NCI-H69 (cell line): ENCODE data around the gene HOMEZ.

Experiments used
- DNase-seq: peaks from one replicate; lab custom pipeline; 2025; lab: John Stamatoyannopoulos, UW

Gene HOMEZ

DNA sequence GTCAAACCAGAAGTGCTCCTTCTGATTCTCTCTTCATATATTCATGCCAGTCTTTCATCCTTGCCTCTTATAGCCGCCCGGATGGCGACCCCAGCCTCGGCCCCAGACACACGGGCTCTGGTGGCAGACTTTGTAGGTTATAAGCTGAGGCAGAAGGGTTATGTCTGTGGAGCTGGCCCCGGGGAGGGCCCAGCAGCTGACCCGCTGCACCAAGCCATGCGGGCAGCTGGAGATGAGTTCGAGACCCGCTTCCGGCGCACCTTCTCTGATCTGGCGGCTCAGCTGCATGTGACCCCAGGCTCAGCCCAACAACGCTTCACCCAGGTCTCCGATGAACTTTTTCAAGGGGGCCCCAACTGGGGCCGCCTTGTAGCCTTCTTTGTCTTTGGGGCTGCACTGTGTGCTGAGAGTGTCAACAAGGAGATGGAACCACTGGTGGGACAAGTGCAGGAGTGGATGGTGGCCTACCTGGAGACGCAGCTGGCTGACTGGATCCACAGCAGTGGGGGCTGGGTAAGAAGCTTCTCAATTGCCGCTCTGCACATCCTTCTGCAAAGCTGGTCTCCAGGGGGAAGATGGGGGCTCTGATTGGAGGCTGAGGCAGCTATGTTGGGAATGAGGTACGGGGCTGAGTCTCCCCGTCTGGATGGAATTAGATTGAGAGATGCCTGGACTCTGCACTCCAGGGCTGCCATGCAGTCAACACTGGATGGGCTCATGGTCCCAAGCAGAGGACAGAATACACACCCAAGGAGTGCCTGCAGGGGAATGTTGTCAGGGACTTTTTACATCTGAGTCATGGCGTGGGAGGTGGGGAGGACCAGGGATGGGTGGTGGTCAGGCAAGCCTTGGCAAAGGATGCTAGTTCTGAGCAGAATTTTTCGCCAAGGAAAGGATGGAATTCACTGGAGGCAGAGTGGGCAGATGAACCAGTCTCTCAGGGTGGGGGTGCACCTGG is 22.0 kb upstream of the HOMEZ start:
- DNase-seq: no peak

DNA sequence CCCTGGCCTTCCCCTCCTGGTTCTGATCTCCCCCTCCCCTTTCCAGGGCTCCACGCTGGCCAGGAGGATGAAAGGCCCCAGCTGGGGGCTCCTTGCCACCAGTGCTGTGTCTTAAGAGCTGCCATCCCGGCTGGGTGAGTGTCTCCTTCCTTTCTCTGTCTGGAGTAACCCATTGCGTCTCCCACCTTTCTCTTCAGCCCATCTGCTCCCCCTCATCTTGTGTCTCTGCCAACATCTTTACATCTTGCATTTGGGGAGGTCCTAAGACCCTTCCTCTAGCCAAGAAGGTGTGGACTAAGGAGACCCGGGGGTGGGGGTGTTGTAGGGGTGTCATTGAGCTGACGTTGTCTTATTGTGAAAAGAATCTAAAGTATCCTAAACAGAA is 21.2 kb upstream of the HOMEZ start:
- DNase-seq: no peak

DNA sequence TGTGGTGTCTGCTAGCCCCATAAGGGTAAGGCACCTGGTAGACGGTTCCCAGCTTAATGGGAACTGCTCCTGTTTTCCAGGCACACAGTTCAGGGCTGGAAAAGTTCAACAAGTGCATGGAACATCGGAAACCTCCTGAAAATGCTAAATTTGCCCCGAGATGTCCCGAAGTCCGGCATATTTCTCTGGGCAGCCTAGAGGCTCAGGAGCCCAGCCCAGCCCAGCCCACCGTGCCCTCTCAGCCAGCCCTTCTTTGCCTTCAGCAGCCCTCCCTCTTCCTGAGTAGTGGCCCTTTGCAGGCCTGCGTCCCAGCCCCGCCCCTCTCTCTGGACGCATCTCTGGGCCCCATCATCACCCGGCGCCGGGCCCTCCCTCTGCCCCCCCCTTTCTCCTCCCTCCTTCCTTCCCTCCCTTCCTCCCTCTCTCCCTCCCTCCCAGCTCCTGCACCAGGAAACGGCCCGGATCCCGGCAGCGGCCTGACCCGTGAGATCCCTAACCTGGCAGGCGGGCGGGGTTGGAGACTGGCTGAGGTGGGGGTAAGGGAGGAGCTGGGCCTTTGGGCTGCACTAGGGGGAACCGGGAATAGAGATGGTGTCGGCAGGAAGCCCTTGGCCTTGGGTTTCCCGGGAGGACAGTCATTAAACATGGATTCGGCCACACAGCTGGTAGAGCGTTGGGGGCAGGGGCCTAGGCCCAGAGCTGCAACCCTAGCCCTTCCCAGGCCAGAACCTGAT is 20.6 kb upstream of the HOMEZ start, which contains the start of gene BCL2L2:
TSS of gene BCL2L2 (plus strand) at position 422 of the 734 bp plus-strand sequence. CDS start 935 bp downstream, outside the sequence.
- DNase-seq: peak; percentile 96

DNA sequence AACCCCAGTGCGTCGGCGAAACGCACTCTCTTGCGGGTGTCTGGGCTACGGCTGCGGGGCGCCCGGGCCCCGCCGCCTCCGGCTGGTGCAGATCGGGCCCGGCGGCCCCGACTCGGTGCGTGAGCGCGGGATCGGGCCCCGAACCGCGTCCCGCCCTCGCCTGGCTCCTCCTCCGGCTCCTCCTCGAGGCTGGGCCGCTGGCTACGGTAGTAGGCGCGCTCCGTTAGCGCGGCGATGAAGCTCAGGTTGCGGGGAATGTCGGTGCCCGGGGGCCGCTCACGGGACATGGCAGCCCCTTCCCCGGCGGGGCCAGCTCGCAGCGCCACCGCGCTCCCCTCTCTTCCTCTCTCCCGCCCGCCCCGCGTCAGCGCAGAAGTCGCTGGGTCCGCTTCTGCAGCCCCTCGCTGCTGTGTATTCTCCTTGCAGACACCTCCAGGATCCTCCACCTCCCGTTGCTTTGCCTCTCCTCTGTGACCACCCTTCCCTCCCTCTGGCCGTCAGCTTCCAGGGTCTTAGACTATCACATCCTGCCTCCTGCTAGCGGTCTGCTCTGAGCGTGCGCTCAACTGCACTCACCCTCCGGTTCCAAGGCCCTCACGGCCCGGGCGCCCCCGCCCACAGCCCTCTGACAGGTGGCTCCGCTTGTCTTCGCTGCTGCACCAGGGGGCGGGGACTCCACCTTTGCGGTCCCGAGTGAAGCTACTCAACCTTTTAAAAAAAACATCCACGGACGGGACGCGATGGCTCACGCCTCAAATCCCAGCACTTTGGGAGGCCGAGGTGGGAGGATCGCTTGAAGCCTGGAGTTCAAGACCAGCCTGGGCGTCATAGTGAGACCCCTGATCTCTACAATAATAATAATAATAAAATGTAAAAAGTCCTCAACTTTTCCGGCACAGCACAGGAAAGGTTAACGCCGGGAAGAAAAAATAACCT is 16.6 kb upstream of the HOMEZ start, which contains the start of gene PPP1R3E:
TSS of gene PPP1R3E (minus strand) at position 570 of the 936 bp plus-strand sequence. CDS start at position 287, 283 bp downstream.
- DNase-seq: peak; percentile 87

DNA sequence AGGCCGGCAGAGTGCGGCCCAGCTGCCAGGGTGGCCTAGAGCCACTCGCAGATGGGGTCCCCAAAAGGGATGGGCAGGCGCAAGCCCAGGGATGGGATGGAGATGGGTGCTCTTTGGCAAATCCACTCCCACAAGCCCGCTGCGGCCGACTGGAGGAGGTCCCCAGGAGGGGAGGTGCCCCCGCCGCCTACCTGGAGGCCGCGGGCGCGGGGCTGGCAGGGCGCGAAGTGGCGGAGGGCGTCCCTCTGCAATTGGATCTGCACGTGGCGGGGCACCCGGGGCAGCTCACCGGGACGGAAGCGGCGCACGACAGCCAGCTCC is 16.0 kb upstream of the HOMEZ start:
- no peak for DNase-seq

DNA sequence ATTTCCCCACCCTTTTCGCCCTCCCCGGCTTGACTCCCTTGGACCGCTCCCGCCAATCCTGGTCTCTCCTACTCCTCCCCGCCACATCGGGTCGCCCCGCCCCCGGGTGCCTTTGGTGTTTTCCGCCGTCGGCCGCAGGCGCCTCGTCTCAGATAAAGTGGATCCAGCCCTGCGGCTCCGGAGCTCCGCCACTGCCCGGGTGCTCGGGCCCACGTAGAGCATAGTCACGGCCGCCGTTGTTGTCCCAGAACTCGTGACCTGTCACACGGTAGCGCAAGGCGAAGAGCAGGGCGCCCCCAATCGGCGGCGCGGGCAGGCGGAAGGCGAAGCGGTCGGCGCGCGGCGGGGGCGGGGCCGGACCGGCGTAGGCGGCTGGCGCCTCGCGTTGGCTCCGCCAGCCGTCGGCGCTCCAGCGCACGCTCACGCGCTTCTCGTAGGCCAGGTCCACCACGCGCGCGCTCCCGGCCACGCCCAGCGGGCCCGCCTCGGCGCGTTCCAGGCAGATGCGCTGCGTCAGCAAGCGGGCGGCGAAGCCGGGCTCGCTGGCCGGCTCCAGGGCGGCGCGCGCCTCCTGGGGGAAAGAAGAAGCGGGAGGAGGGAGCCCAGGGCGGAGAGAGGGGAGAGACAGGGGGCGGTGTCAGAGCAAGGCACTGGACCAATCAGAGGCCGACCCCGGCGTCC is 15.5 kb upstream of the HOMEZ start:
- peak; percentile 100 for DNase-seq

DNA sequence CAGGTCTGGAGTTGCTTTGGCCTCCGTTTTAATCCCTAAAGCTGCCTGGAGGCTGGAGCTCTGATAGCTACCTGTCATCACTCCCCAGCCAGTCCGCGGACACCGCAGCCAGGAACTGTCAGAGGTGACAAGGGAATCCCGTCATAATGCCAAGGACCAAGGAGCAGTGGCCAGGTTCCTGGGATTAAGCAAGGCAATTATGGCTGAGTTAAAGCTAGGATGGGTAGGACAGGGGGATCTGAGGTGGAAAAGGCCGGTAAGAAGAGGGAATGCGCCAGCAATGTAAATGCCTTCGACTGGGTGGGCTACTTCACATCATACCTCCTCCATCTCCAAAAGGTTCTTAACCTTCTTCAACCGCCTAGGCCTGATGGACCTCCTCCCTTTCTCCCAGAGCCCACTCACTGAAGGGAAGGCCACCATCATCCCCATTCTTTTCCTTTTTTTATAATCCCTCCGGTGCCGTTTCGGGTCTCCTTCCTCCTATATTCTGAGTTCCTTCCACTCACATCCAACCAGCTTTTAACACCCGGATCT is 14.8 kb upstream of the HOMEZ start:
- DNase-seq: peak; percentile 60

DNA sequence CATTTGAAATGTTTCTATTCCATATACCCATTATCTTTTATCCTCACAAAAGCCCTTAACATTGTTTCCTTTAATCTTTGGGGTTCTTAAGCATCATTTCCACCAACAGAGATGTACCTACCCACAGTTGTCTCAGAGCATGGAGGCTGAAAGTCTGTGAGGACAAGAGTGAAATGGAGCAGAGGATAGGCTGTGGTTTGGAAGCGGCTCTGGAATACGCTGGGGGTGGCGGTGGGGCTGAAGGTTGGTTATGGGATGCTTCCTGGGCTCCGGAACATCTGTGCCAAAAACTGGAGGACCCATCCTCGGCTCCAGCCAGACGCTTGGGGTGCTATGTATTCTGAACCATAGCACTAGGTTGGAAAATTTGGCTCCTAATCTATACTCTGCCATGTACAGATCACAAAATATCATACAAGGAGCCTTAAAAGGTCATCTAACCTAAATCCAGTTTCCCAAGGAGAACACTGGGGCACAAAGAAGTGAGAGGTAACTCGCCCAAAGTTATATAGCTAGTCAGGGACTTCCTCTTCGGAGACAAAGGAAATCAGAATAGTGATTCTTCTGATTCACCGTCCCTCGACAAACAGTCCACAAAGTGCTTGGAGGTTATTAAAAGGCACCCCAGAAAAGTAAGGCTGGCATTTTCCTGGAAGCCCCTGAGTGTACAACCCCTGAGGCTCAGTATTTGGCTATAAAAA is 14.2 kb upstream of the HOMEZ start:
- DNase-seq: no peak

DNA sequence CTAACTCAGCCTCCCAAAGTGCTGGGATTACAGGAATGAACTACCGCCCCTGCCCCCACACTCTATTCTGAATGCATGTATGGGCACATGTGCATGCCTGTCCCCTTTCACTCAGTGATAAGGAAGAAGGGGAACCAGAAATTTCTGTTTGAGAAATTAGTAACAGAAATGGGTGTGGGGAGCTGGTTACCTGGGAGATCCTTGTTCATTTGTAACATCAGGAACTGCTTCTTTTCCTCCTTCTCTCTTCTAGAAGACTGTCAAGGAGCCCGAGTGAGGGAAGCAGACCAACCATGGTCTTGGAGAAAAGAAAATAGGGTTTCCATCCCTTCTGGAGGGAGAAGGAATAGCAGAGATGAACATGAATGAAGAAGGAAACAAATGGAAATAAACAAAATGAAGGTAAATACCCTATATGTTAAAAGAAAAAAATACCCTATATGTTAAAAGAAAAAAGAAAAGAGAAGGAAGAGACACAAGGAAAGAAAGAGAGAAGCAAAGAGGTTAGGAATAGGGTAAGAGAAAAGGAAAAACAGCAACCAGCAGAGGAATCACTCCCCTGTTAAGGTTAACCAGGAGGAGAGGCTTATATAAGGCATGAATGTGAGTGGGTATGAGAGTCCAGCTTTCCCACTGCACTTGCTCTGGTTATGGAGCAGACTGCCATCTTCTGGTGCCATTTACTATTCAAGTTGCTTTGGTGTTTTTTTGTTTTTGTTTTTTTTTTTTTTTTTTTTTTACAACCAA is 13.5 kb upstream of the HOMEZ start:
- peak; percentile 34 for DNase-seq

DNA sequence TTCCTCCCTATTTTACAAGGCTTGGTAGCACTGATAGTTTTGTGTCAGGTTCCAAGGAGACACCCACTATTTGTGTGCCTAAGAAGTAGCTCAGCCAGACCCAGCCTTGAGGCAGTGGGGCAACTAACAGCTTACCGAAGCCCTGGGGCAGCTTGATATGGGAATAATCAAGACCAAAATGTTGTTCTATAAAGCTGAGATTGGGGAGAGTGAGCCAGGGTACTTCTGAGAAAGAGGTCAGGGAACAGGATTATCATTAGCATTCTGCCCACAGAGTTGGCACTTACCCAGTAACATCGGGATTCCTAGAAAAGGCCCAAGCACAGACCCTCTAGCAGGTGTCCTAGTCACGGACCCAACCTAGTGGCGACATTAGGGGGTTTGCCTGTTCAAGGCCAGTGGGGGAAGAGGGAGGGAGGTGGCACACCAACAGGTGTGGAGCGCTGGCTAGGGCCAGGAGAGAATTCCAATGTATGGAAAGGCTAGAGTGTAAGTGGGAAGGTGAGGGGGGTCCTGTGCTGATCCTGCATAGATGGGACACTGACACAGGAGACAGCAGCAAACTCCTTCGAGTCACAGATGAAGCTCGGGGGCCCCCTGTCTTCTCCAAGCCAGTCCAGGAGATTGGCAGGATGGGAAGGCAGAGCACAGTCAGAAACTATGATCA is 11.8 kb upstream of the HOMEZ start:
- no peak for DNase-seq

DNA sequence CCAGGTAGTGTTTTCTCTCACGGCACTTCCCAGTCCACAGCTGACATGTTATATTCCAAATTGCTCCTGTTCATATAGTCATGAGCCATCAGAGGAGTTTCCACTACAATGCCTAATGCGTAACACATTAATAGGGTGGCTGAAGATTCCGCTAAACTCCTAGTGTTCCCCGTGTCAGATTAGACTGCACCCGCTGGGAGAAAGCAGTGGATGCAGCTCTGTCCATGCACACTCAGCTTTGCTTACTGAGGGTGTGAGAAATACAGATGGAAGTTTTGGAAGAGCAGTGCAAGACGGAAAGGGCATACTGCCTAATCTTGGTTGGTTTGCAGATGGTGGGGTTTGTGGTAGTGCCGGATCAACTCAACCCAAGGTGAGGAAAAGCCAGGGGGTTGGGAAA is 11.2 kb upstream of the HOMEZ start:
- no peak for DNase-seq

DNA sequence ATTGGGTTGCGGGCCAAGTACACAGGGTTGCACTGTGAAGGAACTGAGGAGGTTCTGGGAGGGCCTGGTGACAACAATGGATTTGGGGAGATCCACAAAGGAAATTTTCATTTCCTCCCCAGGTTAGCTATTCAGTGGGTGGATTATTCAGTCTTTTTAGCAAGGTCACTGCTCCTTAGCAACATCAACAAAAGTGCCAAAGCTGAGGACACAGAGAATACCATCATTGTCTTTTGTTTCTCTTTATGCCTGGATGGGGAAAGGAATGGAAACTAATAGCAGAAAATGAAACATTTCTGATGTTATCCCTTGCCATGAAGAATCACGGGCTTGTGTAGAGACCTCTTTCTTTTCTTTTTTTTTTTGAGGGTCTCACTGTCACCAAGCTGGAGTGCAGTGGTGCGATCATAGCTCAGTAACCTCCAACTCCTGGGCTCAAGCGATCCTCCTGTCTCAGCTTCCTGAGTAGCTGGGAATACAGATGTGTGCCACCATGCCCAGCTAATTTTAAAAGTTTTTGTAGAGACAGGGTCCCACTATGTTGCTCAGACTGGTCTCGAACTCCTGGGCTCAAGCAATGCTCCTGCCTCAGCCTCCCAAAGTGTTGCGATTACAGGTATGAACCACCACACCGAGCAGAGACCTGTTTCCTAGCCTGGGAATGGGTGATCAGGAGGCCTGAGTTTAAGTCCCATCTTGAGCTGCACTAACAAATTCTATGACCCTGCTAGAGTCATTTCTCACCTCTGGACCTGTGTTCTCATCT is 10.3 kb upstream of the HOMEZ start:
- no peak for DNase-seq

DNA sequence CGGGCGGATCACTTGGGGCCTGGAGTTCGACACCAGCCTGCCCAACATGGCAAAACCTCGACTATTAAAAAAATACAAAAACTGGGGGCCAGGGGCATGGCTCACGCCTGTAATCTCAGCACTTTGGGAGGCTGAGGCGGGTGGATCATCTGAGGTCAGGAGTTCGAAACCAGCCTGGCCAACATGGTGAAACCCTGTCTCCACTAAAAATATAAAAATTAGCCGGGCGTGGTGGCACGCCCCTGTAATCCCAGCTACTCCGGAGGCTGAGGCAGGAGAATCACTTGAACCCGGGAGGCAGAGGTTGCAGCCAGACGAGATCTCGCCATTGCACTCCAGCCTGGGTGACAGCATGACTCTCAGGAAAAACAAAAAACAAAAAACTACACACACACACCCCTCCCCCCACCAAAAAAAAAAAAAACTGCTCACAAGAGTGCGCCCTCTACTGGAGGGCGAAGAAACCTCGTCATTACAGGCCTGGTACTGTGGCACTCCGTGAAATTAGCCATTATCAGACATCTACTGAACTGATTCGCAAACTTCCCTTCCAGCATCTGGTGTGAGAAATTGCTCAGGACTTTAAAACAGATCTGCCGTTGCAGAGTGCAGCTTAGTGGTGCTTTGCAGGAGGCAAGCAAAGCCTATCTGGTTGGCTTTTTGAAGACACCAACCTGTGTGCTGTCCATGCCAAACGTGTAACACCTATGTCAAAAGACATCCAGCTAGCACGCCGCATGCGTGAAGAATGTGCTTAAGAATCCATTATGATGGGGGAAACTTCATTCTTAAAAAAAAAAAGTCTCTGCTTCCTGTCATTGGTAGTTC is 9.0 kb upstream of the HOMEZ start:
- DNase-seq: peak; percentile 78

DNA sequence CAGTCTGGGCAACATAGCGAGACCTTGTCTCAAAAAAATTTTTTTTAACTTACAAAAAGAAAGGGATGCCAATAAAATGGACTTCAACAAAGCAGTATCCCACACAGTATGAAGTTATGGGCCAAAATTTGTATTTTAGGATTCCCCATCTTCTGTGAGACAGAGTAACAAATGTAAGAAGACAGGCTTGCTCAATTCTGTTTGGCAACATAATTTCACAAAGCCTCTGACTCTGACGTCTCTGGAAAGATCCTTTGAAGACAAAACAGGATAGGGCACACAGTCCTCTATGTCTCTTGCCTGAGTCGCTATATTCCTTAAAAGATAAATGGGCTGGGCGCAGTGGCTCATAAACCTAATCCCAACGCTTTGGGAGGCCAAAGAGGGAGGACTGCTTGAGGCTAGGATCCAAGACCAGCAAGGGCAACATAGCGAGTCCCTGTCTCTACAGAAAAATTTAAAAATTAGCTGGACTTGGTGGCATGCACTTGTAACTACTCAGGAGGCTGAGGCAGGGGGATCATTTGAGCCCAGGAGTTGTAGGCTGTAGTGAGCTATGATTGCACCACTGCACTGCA is 1.1 kb upstream of the HOMEZ start:
- peak; percentile 25 for DNase-seq

DNA sequence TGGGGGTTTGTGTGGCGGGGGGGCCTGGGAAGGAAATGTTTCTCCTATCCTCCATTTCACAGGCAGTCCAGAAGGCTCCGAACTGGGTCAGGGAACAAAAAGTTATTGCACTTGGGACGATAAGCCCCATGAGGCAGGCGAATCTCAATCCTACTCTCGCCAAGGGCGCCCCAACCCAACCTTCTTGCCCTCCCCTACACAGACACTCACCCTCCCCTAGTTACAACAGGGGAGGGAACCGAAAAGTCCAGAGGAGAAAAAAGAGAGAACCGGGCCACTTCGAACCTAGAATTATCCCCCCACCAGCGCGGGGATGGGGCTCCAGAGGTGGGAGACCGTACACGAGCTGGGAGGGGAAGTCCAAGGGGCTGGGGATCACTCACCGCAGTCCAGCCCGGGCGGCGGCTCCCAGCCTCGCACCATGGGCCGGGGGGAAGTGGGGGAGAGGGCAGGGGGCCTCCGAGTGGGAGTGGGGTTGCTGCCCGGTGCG is 357 bp downstream of the HOMEZ start:
- DNase-seq: no peak

DNA sequence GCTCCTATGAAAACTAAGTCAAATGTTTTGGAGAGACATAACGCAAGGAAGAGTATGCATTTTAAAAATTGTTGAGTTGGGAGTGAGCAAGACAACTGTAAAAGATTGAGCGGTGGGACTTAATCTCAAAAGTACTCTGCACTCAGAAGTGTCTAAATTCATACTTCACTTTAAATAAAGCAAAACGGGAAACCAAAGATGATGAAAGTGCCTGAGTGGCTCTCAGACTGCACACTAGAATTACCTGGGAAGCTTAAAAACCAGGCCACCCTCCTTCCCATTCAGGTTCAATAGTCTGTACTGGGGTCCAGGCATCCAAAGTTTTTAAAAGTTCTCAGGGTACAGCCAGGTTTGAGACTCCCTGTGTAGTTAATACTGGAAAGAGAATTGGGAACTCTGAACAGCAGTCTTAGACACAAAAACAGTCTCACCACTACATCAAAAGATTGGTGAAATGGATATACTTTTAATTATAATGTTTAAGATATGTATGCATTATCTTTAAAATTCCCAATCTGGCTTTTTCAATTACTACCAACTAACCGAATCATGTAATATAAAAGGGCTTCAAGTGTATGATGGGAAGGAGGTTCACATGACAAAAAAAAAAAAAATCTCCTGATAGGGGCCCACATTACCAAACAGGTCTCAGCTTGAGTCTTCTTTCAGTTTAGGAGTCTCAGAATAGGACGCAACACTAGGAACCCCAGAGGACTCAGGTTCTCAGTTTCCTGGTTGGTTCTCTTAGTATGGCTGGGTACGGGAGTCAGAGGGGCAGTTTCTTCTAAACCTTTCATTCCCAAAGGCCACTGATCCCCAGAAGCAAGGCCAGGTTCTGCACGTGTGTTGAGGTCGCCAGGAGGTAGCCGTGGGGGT is 1.0 kb downstream of the HOMEZ start:
- DNase-seq: peak; percentile 49
